HEK293T (cell line): ENCODE measurements around the gene TXLNB.

Experiments
- CTCF ChIA-PET: fragments of 350-600 bp; formaldehyde crosslinking; extraction: SDS; loops from one replicate; lab custom pipeline; 2021; ENCODE audit warnings: antibody characterized with exemption, inconsistent platforms; lab: Yijun Ruan, JAX
- POLR2A ChIA-PET: fragments of 350-600 bp; formaldehyde crosslinking; extraction: SDS; loops from one replicate; lab custom pipeline; 2020; ENCODE audit warnings: antibody characterized with exemption, inconsistent platforms; lab: Yijun Ruan, JAX
- DNase-seq: peaks from one replicate; pipeline ENCODE4 v3.0.0; 2012; ENCODE audit warnings: mixed read lengths; ENCODE audit errors: extremely low spot score
- ARNT ChIP-seq: fragments of 450-650 bp; IDR thresholded peaks from 2 replicates; pipeline ENCODE4 v1.6.1; 2017; ENCODE audit warnings: mild to moderate bottlenecking
- BHLHE40 ChIP-seq: fragments of 450-650 bp; IDR thresholded peaks from 2 replicates; pipeline ENCODE4 v1.6.1; 2016; ENCODE audit warnings: mild to moderate bottlenecking, moderate library complexity, borderline replicate concordance
- CTBP1 ChIP-seq: fragments of 450-650 bp; IDR thresholded peaks from 2 replicates; pipeline ENCODE4 v1.6.1; 2016; ENCODE audit warnings: borderline replicate concordance
- ELF4 ChIP-seq: fragments of 450-650 bp; IDR thresholded peaks from 2 replicates; pipeline ENCODE4 v1.6.1; 2017; ENCODE audit warnings: antibody characterized with exemption
- FOXA1 ChIP-seq: fragments of 450-650 bp; IDR thresholded peaks from 2 replicates; pipeline ENCODE4 v1.6.1; 2016; ENCODE audit warnings: mild to moderate bottlenecking
- FOXK2 ChIP-seq: fragments of 450-650 bp; IDR thresholded peaks from 2 replicates; pipeline ENCODE4 v1.6.1; 2016; ENCODE audit warnings: mild to moderate bottlenecking
- FOXM1 ChIP-seq: fragments of 450-650 bp; IDR thresholded peaks from 2 replicates; pipeline ENCODE4 v1.6.1; 2017; ENCODE audit warnings: mild to moderate bottlenecking, borderline replicate concordance
- HDGF ChIP-seq: fragments of 450-650 bp; IDR thresholded peaks from 2 replicates; pipeline ENCODE4 v1.6.1; 2017; ENCODE audit warnings: antibody characterized with exemption, borderline replicate concordance
- L3MBTL2 ChIP-seq: fragments of 450-650 bp; conservative IDR thresholded peaks from 2 replicates; pipeline ENCODE4 v1.6.1; 2016; ENCODE audit warnings: mild to moderate bottlenecking
- LEF1 ChIP-seq: fragments of 450-650 bp; IDR thresholded peaks from 2 replicates; pipeline ENCODE4 v1.6.1; 2017; ENCODE audit warnings: mild to moderate bottlenecking, borderline replicate concordance
- NFRKB ChIP-seq: fragments of 450-650 bp; IDR thresholded peaks from 2 replicates; pipeline ENCODE4 v1.6.1; 2016; ENCODE audit warnings: mild to moderate bottlenecking, moderate library complexity
- PKNOX1 ChIP-seq: fragments of 450-650 bp; IDR thresholded peaks from 2 replicates; pipeline ENCODE4 v1.6.1; 2016
- SP1 ChIP-seq: fragments of 450-650 bp; IDR thresholded peaks from 2 replicates; pipeline ENCODE4 v1.6.1; 2017
- SUZ12 ChIP-seq: fragments of 450-650 bp; IDR thresholded peaks from 2 replicates; pipeline ENCODE4 v1.6.1; 2016; ENCODE audit warnings: mild to moderate bottlenecking
- TARDBP ChIP-seq: fragments of 450-650 bp; IDR thresholded peaks from 2 replicates; pipeline ENCODE4 v1.6.1; 2016
- ZNF384 ChIP-seq: fragments of 450-650 bp; IDR thresholded peaks from 2 replicates; pipeline ENCODE4 v1.6.1; 2016

Gene TXLNB

GRCh38 chr6:139205843-139206242 lies 86.0 kb downstream of the TXLNB start:
- no peak for TF ChIP-seq ZNF384
- POLR2A ChIA-PET: no interaction called here
- DNase-seq: no peak
- CTCF ChIA-PET: interaction anchor here (0.7 kb wide), 1 partner anchor 43 kb away, joined by 8 read pairs; no protein-coding TSS in a partner anchor

- no peak for DNase-seq
- TF ChIP-seq FOXA1 (no peak), ARNT (no peak), L3MBTL2 (no peak), FOXK2 (no peak), BHLHE40 (no peak), HDGF (no peak), SP1 (no peak), LEF1 (no peak), NFRKB (no peak), FOXM1 (no peak), ELF4 (no peak), ZNF384 (no peak), SUZ12 (no peak), CTBP1 (no peak), TARDBP (no peak), PKNOX1 (no peak)
- POLR2A ChIA-PET: no interaction called here
- CTCF ChIA-PET: interaction anchor here (0.5 kb wide), 1 partner anchor 34 kb away, joined by 4 read pairs; no protein-coding TSS in a partner anchor
Observed at GRCh38 chr6:139204978-139205377, 86.8 kb downstream of the TXLNB start.

DNA sequence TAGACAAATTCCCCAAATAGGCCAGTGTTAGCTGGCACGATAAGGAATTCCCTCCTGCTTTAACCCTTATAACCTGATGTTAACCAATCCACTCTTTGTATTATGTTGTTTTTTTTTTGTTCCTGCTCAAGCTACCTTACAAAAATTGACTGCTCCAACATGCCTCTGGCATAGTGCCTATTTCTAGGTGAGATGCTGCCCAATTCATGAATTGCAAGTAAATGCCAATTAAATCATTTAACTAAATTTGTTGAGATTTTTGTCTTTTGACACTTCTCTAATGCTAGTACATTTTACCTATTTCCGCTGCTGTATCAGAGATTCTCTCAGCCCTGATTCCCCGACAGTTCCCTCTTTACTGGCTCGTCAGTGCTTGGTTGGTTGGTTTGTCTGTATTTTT lies 90.4 kb downstream of the TXLNB start:
- POLR2A ChIA-PET: interaction anchor here (0.5 kb wide), 1 partner anchor 12 kb away, joined by 3 read pairs; no protein-coding TSS in a partner anchor
- TF ChIP-seq ARNT (no peak), FOXK2 (no peak), ZNF384 (no peak), FOXA1 (no peak), BHLHE40 (no peak), TARDBP (no peak), ELF4 (no peak), SUZ12 (no peak), FOXM1 (no peak), LEF1 (no peak), NFRKB (no peak), HDGF (no peak), L3MBTL2 (no peak), CTBP1 (no peak), SP1 (no peak), PKNOX1 (no peak)
- no peak for DNase-seq
- CTCF ChIA-PET: interaction anchor here (1.8 kb wide), 1 partner anchor 18 kb away, joined by 4 read pairs; no protein-coding TSS in a partner anchor

DNA sequence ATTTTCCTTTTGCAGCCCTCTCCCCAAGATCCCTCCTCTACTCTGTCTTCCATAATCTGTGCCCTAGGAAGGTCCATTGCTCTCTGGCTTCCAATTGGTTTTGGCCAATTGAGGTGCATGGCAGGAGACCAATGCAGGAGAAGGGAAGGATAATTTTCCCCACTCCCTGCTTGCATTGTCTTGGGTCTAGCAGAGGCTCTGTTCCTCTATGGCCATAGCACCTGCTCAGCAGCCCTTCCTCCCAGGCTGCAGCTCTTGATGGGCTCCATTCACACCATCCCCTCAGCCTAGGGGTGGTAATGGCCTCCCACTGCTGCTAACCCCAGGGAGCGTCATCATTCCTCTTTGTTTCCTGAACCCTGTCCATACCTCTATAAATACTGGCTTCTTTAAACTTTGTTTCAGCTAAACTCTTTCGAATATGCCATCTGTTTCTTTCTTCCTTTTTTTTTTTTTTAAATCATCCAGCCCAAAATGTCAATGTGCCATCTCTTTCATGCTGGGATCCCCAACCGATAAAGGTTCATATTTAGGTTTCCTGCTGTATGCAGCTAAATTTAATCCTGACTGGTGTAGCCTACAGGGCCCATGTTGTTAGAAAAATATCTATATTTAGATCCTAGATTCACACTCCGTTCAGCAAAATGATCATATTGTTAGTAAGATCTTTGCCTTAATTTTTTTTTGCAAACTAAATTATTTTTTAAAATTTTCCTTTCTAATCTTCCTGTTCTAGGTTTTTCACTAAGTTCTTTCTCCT lies 93.1 kb downstream of the TXLNB start:
- POLR2A ChIA-PET: no interaction called here
- TF ChIP-seq TARDBP (no peak), FOXA1 (no peak), FOXK2 (no peak), HDGF (no peak), SUZ12 (no peak), ZNF384 (no peak), PKNOX1 (no peak), SP1 (no peak), LEF1 (no peak), L3MBTL2 (no peak), BHLHE40 (no peak), ELF4 (no peak), NFRKB (no peak)
- DNase-seq: no peak
- CTCF ChIA-PET: no interaction called here

DNA sequence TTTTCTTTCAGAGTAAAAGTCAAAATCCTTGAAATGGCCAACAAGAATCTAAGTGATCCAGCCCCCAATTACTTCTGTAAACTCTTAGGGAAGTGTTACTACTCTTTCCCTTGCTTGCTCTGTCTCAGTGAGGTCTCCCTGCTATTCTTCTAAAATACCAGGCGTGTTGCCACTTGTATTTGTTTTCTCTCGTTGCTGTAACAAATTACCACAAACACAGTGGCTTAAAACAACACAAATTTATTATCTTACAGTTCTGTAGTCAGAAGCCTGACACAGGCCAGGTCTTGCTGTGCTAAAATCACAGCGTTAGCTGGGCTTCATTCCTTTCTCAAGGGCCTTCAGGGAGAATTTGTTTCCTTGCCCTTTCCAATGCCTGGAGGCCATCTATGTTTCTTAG lies 97.1 kb downstream of the TXLNB start:
- TF ChIP-seq TARDBP (no peak), ZNF384 (no peak), HDGF (no peak), CTBP1 (no peak), SP1 (no peak), LEF1 (no peak), FOXK2 (no peak), BHLHE40 (no peak), NFRKB (no peak), FOXA1 (no peak), ELF4 (no peak), ARNT (no peak), SUZ12 (no peak), FOXM1 (no peak), L3MBTL2 (no peak), PKNOX1 (no peak)
- CTCF ChIA-PET: no interaction called here
- no peak for DNase-seq
- POLR2A ChIA-PET: no interaction called here
